Ectodermal cell (in vitro differentiated cells): ENCODE measurements around the gene RBM47.

ENCODE experiments used
- H3K27ac ChIP-seq: 2 replicates; pipeline ENCODE4 v1.7.0; 2013; ENCODE audit warnings: mild to moderate bottlenecking, low read depth, low read length; ENCODE audit not compliant: insufficient read depth, poor library complexity, severe bottlenecking
- H3K27me3 ChIP-seq: 2 replicates; pipeline ENCODE4 v1.7.0; 2013; ENCODE audit warnings: mild to moderate bottlenecking, low read length; ENCODE audit not compliant: insufficient read depth, control insufficient read depth, poor library complexity, severe bottlenecking
- H3K36me3 ChIP-seq: one replicate; pipeline ENCODE4 v1.7.0; 2013; ENCODE audit warnings: low read length; ENCODE audit not compliant: control insufficient read depth, insufficient read depth
- H3K4me1 ChIP-seq: one replicate; pipeline ENCODE4 v1.7.0; 2013; ENCODE audit warnings: low read length; ENCODE audit not compliant: control insufficient read depth, insufficient read depth
- H3K4me3 ChIP-seq: 2 replicates; pipeline ENCODE4 v1.7.0; 2013; ENCODE audit warnings: low read depth, low read length, control low read depth; ENCODE audit not compliant: insufficient read depth
- H3K9me3 ChIP-seq: 2 replicates; pipeline ENCODE4 v1.7.0; 2013; ENCODE audit warnings: mild to moderate bottlenecking, low read length, moderate library complexity; ENCODE audit not compliant: control insufficient read depth
- WGBS, 2 experiments: methylation state at CpG; one replicate each; pipeline ENCODE4 v1.1.7; 2013; ENCODE audit warnings: missing lambda C conversion rate in 2 of 2; 5-methylcytosine and 5-hydroxymethylcytosine counted together

The RBM47 gene

DNA sequence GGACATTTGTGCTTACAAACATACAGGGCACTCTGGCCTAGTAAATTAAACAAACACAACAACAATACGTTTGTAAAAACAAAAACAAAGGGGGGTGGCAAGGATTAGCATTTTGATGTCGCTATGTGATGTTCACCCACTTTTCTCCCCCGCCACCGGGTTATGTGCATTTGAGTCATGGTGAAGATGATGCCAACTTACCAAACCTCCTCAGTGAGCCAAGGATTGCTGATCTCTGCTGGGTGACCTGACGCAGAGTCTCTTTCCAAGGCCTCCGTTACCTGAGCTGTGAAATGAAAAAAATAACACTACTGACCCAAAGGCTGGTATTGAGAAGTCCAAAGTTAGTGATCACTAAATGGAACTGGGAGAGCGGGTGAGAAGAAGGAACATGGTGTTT is 85.4 kb downstream of the RBM47 start:
- Histone ChIP-seq H3K4me1 (no peaks in the 10 kb centered on the region), H3K27me3 (no peaks in the 10 kb centered on the region), H3K36me3 (no peaks in the 10 kb centered on the region), H3K4me3 (no peak overlapping the region), H3K27ac (no peak overlapping the region), H3K9me3 (no peaks in the 10 kb centered on the region)
- WGBS, 2 experiments, result 87 to 91% methylated on average over 6 to 7 of the region's 7 CpGs

DNA sequence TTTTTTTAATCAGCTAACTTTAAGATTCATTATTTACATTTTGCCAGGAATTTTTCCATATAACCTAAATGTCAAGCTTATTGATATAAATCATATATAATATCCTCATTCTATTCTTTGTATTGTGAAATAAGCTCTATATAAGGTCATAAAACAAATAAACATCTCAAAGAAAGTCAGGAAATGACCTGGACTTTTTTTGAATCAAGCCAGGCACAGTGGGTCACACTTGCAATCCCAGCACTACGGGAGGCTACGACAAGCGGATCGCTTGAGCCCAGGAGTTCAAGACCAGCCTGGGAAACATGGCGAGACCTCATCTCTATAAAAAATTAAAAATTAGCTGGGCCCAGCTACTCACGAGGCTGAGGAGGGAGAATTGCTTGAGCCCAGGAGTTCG is 88.9 kb downstream of the RBM47 start:
- H3K36me3 ChIP-seq, result no peaks in the 10 kb centered on the region
- no peaks in the 10 kb centered on the region for H3K9me3 ChIP-seq
- H3K27me3 ChIP-seq, result no peaks in the 10 kb centered on the region
- no peaks in the 10 kb centered on the region for H3K4me1 ChIP-seq
- no peak overlapping the region for H3K4me3 ChIP-seq
- WGBS, 2 experiments, result 95% methylated on average over 7 of the region's 7 CpGs
- H3K27ac ChIP-seq, result no peak overlapping the region

DNA sequence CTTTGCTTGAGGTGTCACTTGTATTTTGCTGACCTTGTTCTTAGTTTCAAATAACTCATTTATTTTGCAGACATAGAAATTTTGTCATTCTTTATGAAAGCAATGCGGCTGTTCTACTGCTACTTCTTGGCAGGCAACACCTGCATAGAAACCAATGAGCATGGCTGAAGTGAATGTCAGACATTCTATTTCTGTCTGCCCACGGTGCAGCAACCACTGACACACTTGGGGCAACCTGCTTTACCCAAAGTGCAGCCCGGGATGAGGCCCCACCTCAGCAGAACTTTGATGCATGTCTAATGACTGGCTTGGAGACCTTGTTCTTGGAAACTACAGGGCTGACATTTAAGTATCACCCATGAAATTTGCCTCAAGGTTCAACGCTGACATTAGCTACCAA is 93.6 kb downstream of the RBM47 start:
- H3K27me3 ChIP-seq, result no peaks in the 10 kb centered on the region
- H3K27ac ChIP-seq, result no peak overlapping the region
- 93 to 95% methylated on average over 4 of the region's 4 CpGs for WGBS, 2 experiments
- H3K9me3 ChIP-seq, result no peaks in the 10 kb centered on the region
- H3K4me1 ChIP-seq, result no peaks in the 10 kb centered on the region
- no peaks in the 10 kb centered on the region for H3K36me3 ChIP-seq
- H3K4me3 ChIP-seq, result no peak overlapping the region

DNA sequence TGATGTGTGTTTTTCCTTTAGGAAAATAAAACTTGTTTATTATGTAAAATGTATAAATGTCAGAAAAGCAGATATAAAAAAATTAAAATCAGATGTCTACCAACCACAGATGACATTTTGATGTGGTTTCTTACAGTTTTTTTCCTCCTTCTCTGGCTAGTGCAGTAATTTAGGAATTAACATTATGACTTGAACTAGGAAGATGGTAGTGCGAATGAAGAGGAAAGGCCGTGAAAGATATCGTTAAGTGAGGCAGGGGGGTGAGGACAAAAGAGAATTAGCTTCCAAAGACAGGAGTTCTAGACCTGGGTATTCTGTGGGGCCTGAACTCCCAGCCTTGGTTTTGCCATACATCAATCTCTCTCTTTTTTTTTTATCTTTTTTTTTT is 98.0 kb downstream of the RBM47 start:
- Histone ChIP-seq H3K9me3 (no peaks in the 10 kb centered on the region), H3K36me3 (no peaks in the 10 kb centered on the region), H3K27ac (no peak overlapping the region), H3K4me1 (no peaks in the 10 kb centered on the region), H3K27me3 (no peaks in the 10 kb centered on the region), H3K4me3 (no peak overlapping the region)
- WGBS, 2 experiments, result 94 to 95% methylated on average over 3 of the region's 3 CpGs

DNA sequence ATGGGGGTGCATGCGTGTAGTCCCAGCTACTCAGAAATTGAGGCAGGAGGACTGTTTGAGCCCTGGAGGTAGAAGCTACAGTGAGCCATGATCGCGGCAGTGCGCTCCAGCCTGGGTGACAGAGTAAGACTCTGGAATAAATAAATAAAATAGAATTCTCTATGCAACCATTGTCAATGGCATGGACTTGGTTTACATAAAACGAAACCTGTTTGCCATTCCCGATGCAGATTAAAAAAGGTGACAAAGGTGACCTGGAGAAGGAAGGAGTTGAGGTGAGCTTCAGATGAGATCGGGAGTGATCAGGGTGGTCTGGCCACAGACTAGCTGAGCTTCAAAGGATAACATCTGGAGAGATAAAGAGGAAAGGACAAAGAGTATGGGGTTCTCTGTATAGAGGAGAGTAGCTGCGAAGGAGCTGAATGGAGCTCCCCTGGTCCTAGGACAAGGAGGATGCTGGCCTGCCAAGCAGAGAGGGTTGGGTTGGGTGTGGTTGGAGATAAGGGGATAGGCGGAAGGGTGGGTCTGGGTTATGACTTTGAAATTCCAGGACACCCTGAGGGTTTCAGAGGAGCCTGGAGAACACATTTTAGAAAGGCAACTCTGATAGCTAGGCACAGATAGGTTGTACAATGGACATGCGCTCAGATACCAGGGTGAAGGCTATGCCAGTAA is 98.6 kb downstream of the RBM47 start:
- Histone ChIP-seq H3K9me3 (no peaks in the 10 kb centered on the region), H3K4me3 (no peak overlapping the region), H3K36me3 (no peaks in the 10 kb centered on the region), H3K27ac (no peak overlapping the region), H3K27me3 (no peaks in the 10 kb centered on the region), H3K4me1 (no peaks in the 10 kb centered on the region)
- 92 to 95% methylated on average over 9 to 10 of the region's 10 CpGs for WGBS, 2 experiments

DNA sequence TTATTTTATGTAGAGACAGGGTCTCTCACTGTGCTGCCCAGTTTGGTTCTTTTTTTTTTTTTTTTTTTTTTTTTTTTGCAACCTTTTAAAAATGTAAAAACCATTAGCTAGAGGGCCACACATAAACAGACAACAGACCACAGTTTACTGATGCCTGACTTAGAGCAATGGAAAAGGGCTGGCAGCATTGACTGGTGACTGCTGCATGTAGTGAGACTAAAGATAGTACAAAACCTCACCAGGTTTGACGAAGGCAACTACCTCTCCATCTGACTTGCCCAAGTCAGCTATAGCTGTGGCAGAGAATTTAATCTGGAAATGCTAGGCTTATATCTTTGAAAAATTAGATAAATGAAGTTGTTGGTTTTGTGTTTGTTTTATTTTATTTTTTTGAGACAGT is 102.9 kb downstream of the RBM47 start:
- WGBS, 2 experiments, result 93 to 100% methylated on average over 1 of the region's 1 CpG
- no peaks in the 10 kb centered on the region for H3K9me3 ChIP-seq
- H3K27ac ChIP-seq, result no peak overlapping the region

DNA sequence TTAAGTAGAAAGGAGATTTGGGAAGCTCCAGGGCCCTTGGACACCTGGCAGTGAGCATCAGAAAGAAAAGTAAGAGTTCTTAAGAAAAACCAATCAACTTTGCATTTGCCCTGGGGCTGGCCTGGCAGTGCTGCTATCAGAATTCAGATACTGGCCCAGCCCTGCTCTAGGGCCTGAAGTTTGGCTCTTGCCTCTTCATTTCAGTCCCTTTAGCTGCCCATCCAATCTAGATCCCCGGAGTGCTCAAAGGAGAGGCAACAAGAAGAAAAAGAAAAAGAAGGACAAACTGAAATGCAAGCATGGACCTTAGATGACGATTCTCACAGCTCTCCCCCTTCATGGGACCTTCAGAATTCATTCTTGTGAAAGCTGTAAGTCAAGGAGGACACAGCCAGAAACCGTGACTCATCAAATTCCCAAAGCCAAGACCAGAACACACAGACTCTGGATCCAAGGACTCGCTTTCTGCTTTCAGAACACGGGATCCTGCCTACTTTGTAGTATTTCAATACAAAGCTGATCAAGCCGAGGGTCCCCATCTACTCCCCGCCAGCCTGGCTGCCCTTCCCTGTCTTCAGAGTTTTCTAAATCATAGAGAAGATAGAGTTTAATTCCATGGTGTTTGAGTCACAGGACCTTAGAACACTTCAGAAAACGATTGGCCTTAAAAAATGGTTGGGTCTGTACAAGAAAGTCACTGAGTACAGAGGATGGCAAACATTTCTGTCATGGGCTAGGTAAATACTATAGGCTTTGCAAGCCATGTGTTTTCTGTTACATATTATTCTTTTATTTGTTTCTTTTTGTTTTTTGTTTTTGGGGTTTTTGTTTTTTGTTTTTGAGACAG is 103.7 kb downstream of the RBM47 start:
- H3K9me3 ChIP-seq, result no peaks in the 10 kb centered on the region
- no peaks in the 10 kb centered on the region for H3K36me3 ChIP-seq
- WGBS, 2 experiments, result 64 to 76% methylated on average over 8 of the region's 8 CpGs
- H3K4me3 ChIP-seq, result no peak overlapping the region
- H3K27me3 ChIP-seq, result no peaks in the 10 kb centered on the region
- H3K4me1 ChIP-seq, result no peaks in the 10 kb centered on the region
- H3K27ac ChIP-seq, result no peak overlapping the region

More for the DNA sequence above, 102.9 kb downstream of the RBM47 start:
- no peaks in the 10 kb centered on the region for H3K36me3 ChIP-seq
- H3K4me1 ChIP-seq, result no peaks in the 10 kb centered on the region
- H3K4me3 ChIP-seq, result no peak overlapping the region
- no peaks in the 10 kb centered on the region for H3K27me3 ChIP-seq

DNA sequence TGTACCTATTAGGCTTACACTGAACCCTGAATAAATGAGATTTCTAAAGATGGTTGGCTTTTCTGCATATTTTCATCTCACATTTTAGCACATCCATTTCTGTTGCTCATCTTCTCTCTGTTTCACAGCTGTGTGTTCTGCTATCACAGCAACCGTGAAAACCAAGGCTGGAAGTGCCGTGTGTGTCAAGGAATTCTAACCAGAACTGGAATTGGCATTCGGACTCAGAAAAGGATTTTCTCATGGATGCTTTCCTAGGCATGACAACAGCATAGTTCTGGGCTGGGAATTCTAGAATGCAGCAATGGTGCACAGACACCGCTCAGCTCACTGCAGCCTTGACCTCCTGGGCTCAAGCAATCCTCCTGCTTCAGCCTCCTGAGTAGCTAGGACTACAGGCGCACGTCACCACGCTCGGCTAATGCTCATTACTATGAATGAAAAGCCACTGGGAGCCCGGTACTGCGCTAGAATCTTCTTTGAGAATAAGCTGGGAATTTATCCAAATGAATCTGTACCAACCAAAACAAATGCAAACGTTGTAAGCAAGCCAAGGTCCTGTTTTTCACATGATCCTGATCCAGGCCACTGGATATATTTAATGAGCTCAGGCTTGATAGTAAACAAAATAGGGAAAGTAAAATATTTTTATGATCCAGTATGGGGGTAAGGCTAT is 105.2 kb downstream of the RBM47 start:
- Histone ChIP-seq H3K27me3 (no peaks in the 10 kb centered on the region), H3K4me1 (no peaks in the 10 kb centered on the region)
- 93 to 94% methylated on average over 11 of the region's 11 CpGs for WGBS, 2 experiments

DNA sequence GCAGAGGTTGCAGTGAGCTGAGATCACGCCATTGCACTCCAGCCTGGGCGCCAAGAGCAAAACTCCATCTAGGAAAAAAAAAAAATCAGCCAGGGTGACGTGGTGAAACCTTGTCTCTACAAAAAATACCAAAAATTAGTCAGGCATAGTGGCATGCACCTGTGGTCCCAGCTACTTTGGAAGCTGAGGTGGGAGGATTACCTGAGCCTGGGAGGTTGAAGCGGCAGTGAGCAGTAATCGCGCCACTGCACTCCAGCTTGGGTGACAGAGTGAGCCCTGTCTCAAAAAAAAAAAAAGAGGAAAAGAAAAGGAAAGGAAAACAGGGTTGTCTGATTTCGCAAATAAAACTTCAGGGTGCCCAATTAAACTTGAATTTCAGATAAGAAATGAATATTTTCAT is 106.1 kb downstream of the RBM47 start:
- Histone ChIP-seq H3K27me3 (no peaks in the 10 kb centered on the region), H3K9me3 (no peaks in the 10 kb centered on the region), H3K4me3 (no peak overlapping the region), H3K4me1 (no peaks in the 10 kb centered on the region), H3K36me3 (no peaks in the 10 kb centered on the region), H3K27ac (no peak overlapping the region)
- WGBS, 2 experiments, result 94 to 95% methylated on average over 7 of the region's 7 CpGs

More for the DNA sequence above, 105.2 kb downstream of the RBM47 start:
- Histone ChIP-seq H3K4me3 (no peak overlapping the region), H3K36me3 (no peaks in the 10 kb centered on the region), H3K27ac (no peak overlapping the region), H3K9me3 (no peaks in the 10 kb centered on the region)

DNA sequence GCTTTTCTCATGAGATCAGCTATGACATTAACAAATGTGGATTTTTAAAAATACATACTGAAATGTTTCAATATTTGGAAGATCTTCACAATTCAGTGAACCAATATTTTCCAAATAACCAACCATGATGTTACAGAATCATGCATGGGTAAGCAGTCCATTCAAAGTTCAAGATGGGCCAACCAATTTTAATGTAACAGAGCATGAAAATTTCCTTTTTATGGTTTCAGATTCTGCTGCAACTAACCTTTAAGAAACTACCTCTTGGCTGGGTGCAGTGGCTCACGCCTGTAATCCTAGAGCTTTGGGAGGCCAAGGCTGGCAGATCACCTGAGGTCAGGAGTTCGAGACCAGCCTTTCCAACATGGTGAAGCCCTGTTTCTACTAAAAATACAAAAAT is 107.7 kb downstream of the RBM47 start:
- no peaks in the 10 kb centered on the region for H3K27me3 ChIP-seq
- no peak overlapping the region for H3K4me3 ChIP-seq
- no peaks in the 10 kb centered on the region for H3K36me3 ChIP-seq
- no peak overlapping the region for H3K27ac ChIP-seq
- H3K9me3 ChIP-seq, result no peaks in the 10 kb centered on the region
- WGBS, 2 experiments, result 94% methylated on average over 2 of the region's 2 CpGs
- H3K4me1 ChIP-seq, result no peaks in the 10 kb centered on the region
